ENCODE data around the gene THBS3. TPM values are rescaled to one million over a fixed set of nuclear protein-coding genes. Genes with fewer than 3 reads are reported as not detected.
"Not testable (repeated sequence)": the region's sequence is repeated elsewhere in the genome, so short reads cannot be mapped to it uniquely, and the experiment has no call there.

The THBS3 gene
- total and polyA plus RNA-seq, 4 donors = 11.4 to 33.1 (median 24.4) TPM

DNA sequence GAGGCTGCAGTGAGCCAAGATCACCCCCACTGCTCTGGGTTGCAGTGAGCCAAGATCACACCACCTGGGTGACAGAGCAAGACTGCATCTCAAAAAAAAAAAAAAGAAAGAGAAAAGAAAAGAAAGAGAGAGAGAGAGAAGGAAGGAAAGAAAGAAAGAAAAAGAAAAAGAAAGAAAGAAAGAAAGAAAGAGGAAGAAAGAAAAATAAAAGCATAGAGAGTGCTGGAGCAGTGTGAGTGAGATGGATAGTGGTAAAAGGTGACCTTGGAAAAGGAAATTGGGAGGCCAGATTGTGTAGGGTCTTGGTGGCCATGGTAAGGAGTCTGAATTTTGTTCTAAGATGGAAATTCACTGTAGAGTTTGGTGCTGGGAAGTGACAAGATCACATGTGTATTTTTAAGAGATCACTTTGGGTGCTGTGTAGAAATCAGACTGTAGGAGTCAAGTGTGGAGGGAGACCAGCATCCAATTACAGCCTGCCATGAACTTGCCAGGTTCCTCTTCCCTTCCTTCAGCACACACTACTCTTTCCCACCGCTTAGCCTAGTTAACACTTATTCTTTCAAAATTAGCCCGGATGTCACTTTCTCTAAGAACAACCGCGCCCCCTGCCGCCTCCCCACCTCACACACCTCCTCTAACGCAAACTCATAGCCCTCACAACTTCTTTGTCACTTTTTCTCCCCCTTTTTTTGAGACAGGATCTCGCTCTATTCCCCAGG is 18.7 kb upstream of the THBS3 start:
- no peaks in the 10 kb centered on the region for H3K36me3 ChIP-seq (ENCODE audit: control insufficient read depth in 4 of 4, insufficient read depth in 4 of 4, low read length in 4 of 4)
- H3K27me3 ChIP-seq (ENCODE audit: control insufficient read depth in 3 of 3, insufficient read depth in 3 of 3, low read length in 2 of 3) = no peaks in the 10 kb centered on the region
- H3K4me1 ChIP-seq (ENCODE audit: control insufficient read depth in 5 of 5, insufficient read depth in 5 of 5, low read length in 5 of 5) = peaks cover 0 to 14% (median 7%) of the 10 kb centered on the region in 5 donors
- peak overlapping the region; percentile 86 to 94 for H3K27ac ChIP-seq (ENCODE audit: low read depth in 1 of 2, low read length in 1 of 2)
- H3K4me3 ChIP-seq = peak overlapping the region; percentile 60
- WGBS, 2 donors = 1% methylated on average over 7 of the region's 7 CpGs
- H3K9me3 ChIP-seq (ENCODE audit: control insufficient read depth in 4 of 4, insufficient read depth in 3 of 4, low read length in 3 of 4) = no peaks in the 10 kb centered on the region
- H3K9ac ChIP-seq (ENCODE audit: insufficient read depth in 1 of 2, low read length in 2 of 2) = peak overlapping the region; percentile 18 to 84
- ATAC-seq (ENCODE audit: insufficient read depth, low FRiP score) (peak; percentile 36), DNase-seq (peak; percentile 77 to 79 (median 79))
- peak; percentile 52 for TF ChIP-seq CTCF (IDR thresholded peaks at IDR 0.05; ENCODE audit: control extremely low read depth, extremely low read depth)

DNA sequence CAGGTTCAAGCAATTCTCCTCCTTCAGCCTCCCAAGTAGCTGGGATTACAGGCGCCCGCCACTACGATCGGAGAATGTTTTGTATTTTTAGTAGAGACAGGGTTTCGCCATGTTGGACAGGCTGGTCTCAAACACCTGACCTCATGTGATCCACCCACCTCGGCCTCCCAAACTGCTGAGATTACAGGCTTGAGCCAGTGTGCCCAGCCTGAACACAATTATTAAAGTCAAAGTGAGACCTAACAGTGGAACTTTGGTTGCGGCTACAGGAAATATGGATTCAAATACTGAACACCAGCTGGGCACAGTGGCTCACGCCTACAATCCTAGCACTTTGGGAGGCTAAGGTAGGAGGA is 17.7 kb upstream of the THBS3 start:
- peaks cover 0 to 14% (median 7%) of the 10 kb centered on the region in 5 donors for H3K4me1 ChIP-seq (ENCODE audit: control insufficient read depth in 5 of 5, insufficient read depth in 5 of 5, low read length in 5 of 5)
- 94 to 96% methylated on average over 8 of the region's 8 CpGs for WGBS, 2 donors
- H3K36me3 ChIP-seq (ENCODE audit: control insufficient read depth in 4 of 4, insufficient read depth in 4 of 4, low read length in 4 of 4); H3K9me3 ChIP-seq (ENCODE audit: control insufficient read depth in 4 of 4, insufficient read depth in 3 of 4, low read length in 3 of 4); H3K9ac ChIP-seq (ENCODE audit: insufficient read depth in 1 of 2, low read length in 2 of 2); H3K27me3 ChIP-seq (ENCODE audit: control insufficient read depth in 3 of 3, insufficient read depth in 3 of 3, low read length in 2 of 3); H3K4me3 ChIP-seq; DNase-seq; ATAC-seq (ENCODE audit: insufficient read depth, low FRiP score): not testable (repeated sequence)
- H3K27ac ChIP-seq (ENCODE audit: low read depth in 1 of 2, low read length in 1 of 2) = peak overlapping the region in 1 of 2 donors; percentile 52

DNA sequence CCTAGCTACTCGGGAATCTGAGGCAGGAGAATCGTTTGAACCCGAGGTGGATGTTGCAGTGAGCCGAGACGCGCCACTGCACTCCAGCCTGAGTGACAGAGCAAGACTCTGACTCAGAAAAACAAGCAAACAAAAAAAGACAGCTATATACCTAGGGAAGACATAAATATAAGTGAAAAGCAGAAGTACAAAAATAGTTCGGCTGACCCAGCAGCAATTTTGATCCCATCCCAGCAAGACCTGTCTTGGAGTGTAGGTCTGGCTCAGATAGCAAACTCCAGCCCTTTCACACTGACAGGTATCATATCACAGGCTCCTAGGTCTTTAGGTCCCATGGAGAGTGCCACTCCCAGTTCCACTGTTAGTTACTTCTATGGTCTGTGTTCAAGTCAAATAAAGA is 15.3 kb upstream of the THBS3 start:
- WGBS, 2 donors = 48 to 70% methylated on average over 7 of the region's 7 CpGs
- Histone ChIP-seq H3K27ac (ENCODE audit: low read depth in 1 of 2, low read length in 1 of 2) (no peak overlapping the region), H3K9me3 (ENCODE audit: control insufficient read depth in 4 of 4, insufficient read depth in 3 of 4, low read length in 3 of 4) (no peaks in the 10 kb centered on the region), H3K27me3 (ENCODE audit: control insufficient read depth in 3 of 3, insufficient read depth in 3 of 3, low read length in 2 of 3) (no peaks in the 10 kb centered on the region), H3K9ac (ENCODE audit: insufficient read depth in 1 of 2, low read length in 2 of 2) (no peak overlapping the region), H3K36me3 (ENCODE audit: control insufficient read depth in 4 of 4, insufficient read depth in 4 of 4, low read length in 4 of 4) (no peaks in the 10 kb centered on the region), H3K4me3 (no peak overlapping the region), H3K4me1 (ENCODE audit: control insufficient read depth in 5 of 5, insufficient read depth in 5 of 5, low read length in 5 of 5) (peaks cover 1 to 11% (median 5%) of the 10 kb centered on the region in 5 donors)
- ATAC-seq (ENCODE audit: insufficient read depth, low FRiP score) (no peak), DNase-seq (no peak)
- TF ChIP-seq CTCF (IDR thresholded peaks at IDR 0.05; ENCODE audit: control extremely low read depth, extremely low read depth) = no peak

DNA sequence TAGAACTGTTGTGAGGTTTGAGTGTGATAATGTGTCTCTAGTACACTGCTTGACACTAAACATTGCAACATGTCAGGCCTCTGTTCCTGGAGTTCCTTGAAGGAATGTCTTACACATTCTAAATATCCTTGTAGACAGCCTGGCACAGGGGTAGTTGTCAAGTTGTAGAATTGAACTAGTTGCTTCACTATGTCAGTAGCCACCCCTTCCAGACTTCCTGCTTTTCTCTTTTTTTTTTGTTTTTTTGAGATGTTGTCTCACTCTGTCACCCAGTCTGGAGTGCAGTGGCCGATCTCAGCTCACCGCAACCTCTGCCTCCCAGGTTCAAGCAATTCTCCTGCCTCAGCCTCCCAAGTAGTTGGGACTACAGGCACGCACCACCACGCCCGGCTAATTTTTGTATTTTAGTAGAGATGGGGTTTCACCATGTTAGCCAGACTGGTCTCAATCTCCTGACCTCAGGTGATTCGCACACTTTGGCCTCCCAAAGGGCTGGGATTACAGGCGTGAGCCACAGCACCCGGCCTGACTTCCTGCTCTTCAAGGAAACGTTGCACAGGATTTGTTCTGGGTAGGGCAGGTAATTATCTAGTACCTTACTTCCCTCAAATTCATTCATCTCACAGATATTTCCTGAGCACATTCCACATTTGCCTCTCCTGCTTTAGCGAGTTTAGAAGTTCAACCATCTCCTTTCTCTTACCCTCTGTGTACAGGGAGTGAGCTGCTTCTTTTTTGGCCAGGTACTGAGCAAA is 12.7 kb upstream of the THBS3 start:
- not testable (repeated sequence) for H3K4me1 ChIP-seq (ENCODE audit: control insufficient read depth in 5 of 5, insufficient read depth in 5 of 5, low read length in 5 of 5)

More for the DNA sequence above, 12.7 kb upstream of the THBS3 start:
- H3K9me3 ChIP-seq (ENCODE audit: control insufficient read depth in 4 of 4, insufficient read depth in 3 of 4, low read length in 3 of 4); H3K9ac ChIP-seq (ENCODE audit: insufficient read depth in 1 of 2, low read length in 2 of 2); H3K27me3 ChIP-seq (ENCODE audit: control insufficient read depth in 3 of 3, insufficient read depth in 3 of 3, low read length in 2 of 3); ATAC-seq (ENCODE audit: insufficient read depth, low FRiP score); DNase-seq; H3K4me3 ChIP-seq; H3K27ac ChIP-seq (ENCODE audit: low read depth in 1 of 2, low read length in 1 of 2); H3K36me3 ChIP-seq (ENCODE audit: control insufficient read depth in 4 of 4, insufficient read depth in 4 of 4, low read length in 4 of 4): not testable (repeated sequence)
- WGBS, 2 donors = 63 to 85% methylated on average over 10 of the region's 10 CpGs
